Daoy (cell line): ENCODE results near the gene COG2. TPM values are rescaled to one million over a fixed set of nuclear protein-coding genes. Genes with fewer than 3 reads are reported as not detected.
"Not testable (repeated sequence)": the region's sequence is repeated elsewhere in the genome, so short reads cannot be mapped to it uniquely, and the experiment has no call there.

Experiments used
- DNase-seq: peaks from one replicate; pipeline ENCODE4 v3.0.0-alpha.2; 2015; ENCODE audit warnings: low read depth
- total RNA-seq: library from RNA; depleted of rRNA; stranded (reverse); fragments of >200 nt; shearing (Covaris generic); gene quantifications from 2 replicates; pipeline ENCODE4 v1.2.3, GENCODE V29; 2014; rRNA removed

COG2 gene, protein sequence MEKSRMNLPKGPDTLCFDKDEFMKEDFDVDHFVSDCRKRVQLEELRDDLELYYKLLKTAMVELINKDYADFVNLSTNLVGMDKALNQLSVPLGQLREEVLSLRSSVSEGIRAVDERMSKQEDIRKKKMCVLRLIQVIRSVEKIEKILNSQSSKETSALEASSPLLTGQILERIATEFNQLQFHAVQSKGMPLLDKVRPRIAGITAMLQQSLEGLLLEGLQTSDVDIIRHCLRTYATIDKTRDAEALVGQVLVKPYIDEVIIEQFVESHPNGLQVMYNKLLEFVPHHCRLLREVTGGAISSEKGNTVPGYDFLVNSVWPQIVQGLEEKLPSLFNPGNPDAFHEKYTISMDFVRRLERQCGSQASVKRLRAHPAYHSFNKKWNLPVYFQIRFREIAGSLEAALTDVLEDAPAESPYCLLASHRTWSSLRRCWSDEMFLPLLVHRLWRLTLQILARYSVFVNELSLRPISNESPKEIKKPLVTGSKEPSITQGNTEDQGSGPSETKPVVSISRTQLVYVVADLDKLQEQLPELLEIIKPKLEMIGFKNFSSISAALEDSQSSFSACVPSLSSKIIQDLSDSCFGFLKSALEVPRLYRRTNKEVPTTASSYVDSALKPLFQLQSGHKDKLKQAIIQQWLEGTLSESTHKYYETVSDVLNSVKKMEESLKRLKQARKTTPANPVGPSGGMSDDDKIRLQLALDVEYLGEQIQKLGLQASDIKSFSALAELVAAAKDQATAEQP
- 19.8 and 25.9 TPM in 2 replicates for total RNA-seq

DNA sequence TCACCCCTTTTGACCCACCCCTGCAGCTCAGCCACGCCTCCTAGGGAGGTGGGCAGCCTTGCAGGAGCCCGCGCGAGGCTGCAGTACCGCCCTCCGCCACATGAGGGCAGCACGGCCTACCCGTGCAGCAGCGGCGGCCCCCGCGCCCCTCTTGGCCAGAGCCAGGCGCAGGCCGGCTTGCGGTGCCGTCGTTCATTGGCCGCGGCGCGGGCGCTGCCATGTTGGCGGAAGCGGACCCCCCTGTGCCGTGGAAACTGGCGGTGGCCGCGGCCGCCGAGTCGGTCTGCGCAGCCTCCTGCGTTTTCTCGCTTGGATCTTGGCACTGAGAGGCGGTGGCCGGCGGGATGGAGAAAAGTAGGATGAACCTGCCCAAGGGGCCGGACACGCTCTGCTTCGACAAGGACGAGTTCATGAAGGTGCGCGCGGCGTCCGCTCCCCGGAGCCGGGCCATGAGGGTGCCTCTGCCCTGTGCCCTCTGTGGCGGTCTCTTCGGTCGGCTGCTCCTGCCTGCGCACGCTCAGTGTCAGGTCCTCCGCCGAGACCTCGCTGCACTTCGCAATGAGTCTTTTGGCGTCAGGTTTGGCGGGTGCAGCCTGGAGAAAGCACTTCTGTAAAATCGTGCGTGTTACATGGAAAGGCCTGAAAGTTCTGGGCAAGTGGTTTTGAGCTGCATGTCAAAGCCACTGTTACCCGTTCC, at the start of gene COG2:
Gene COG2 (plus strand): TSS at position 219 of the 697 bp plus-strand sequence. CDS start 126 bp downstream, at position 345.
- peak; percentile 97 for DNase-seq

DNA sequence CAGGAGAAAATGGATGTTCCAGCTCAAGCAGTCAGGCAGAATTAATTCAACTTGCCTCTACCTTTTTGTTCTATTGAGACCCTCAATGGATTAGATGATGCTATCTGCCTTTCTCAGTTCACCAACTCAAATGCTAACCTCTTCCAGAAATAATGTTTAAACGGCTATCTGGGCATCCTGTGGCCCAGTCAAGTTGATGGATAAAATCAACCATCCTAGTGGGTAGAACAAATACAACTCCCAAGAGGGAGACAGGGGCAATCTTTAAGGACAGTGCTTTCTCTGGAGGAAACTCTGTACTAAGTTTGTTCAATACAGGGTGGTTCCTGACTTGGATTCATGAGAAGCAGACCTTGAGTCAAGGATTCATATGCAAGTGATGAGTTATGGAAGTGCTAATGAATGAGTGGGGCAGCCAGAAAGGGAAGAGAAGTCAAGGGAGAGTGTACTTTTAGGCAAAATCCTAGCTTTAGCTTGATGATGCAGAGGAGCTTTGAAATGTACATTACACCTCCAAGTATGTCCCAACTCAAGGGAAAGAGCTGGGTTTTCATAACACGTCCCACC, 49.4 kb upstream of the COG2 start:
- no peak for DNase-seq

DNA sequence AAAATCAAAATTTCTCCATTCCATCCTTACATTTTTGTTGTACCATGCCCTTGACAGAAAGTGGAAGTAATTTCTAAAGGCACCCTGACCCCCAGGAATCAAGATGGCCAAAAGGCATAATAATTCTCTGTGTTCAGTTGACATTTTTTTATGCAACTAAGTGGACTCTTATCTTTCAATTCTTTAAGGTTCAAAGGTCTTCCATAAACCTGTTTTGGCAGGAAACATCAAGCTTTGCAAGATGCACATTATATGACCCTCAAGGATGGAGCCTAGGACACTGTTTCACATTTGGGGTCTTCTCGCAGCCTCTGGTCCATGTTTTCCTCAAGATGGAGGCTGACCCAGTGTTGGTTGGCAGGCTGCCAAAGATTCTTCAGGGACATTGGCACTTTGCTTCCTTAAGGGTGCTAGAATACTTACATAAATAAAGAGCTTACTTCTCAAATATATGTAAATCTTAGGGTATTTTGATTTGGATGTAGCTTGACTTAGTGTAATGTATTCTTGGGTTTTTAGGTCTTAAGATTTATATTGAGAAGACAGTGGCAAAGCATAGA, 48.0 kb upstream of the COG2 start:
- no peak for DNase-seq

DNA sequence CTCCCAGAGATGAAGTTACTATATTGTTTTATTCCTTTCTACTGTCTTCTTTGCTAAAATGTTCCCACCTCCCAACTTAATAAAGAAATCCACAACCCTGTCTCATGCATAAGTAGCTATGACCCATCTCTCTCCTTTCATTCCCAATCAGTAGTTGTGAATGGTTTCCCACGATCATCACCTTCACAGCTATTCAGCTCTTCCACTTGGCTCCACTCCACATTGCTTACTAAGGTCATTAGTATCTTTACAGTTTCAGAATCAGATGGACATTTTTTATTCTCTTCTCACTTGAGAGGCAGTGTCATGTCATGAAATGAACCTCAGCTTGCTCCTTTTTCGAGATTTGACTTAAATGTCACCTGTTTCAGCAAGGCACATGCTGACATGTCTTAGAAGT, 47.1 kb upstream of the COG2 start:
- no peak for DNase-seq

DNA sequence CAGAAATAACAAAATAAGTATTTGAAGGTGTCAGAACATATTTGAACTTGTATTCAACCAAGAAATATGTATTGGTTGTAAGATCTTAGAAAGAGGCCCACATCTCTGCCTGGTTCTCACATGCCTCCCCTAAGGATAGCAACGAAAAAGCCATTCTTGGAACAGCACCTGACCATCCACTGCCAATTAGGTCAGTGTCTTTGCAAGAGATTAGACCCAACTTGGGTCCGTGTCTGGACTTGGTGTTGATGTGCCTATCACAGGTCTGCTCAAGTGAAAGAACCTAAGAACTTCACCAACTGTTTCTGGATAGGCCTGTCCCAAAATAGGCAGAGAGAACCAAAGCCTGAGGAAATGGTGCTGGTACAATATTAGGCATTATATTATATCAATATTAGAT, 46.0 kb upstream of the COG2 start:
- no peak for DNase-seq

DNA sequence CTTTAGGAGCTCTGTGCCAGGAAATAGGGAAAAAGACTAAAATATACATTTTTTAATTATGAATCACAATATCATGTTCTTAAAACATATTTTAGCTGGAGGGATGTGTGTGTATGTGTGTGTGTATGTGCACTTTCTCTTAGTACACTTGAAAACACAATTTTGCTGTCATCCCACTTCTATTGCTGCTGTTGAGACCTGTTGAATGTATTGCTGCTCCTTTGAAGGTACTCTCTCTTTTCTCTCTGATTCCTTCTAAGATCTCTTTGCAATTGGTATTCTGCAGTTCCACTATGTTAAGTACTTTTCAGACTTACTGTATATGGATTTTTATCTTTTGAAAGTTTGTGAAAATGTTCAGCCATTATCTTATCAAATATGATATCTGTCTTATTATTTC, 43.5 kb upstream of the COG2 start:
- DNase-seq: no peak

DNA sequence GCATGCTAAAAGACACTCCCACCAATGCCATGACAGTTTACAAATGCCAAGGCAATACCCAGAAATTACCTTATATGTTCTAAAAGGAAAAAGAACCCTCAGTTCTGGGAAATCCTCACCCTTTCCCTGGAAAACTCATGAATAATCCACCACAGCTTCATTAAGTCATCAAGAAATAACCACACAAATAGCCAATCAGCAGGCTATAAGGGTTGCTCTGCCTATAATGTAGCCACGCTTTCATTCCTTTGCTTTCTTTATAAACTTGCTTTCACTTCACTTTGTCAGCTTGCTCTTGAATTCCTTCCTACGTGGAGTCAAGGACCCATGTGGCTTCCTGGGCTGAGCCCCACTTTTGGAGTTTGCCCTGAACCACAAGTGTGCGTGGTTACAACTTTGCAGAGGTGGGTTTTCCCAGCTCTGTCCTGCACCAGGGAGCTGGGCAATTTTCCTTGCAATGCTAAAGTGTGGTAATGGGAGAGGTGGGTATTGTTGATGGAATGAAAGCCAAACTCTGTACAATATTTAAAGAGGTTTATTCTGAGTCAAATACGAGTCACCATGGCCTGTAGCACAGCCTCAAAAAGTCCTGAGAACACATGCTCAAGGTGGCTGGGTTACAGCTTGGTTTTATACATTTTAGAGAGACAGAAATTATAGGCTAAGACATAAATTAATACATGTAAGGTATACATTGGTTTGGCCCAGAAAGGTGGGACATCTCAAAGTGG, 42.2 kb upstream of the COG2 start:
- DNase-seq: no peak

DNA sequence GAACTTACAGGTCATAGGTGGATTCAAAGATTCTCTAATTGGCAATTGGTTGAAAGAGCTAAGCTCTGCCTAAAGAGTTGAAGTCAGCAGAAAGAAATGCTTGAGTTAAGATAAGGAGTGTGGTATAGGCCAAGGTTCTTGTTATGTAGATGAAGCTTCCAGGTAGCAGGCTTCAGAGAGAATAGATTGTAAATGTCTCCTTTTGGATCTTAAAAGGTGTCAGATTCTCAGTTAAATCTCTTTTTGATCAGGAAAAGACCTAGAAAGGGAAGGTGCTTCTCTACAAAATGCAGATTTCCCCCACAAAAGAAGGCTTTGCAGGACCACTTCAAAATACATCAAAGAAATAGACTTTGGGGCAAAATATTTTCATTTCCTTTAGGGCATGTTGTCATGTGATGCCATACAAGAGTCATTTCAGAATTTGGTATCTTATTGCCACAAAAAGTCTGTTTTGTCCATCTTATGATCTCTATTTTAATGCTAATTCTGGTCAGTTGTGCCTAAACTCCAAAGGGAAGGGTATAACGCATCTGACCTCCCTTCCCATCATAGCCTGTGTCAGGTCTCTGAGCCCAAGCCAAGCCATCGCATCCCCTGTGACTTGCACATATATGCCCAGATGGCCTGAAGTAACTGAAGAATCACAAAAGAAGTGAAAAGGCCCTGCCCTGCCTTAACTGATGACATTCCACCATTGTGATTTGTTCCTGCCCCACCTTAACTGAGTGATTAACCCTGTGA, 41.5 kb upstream of the COG2 start:
- DNase-seq: not testable (repeated sequence)

DNA sequence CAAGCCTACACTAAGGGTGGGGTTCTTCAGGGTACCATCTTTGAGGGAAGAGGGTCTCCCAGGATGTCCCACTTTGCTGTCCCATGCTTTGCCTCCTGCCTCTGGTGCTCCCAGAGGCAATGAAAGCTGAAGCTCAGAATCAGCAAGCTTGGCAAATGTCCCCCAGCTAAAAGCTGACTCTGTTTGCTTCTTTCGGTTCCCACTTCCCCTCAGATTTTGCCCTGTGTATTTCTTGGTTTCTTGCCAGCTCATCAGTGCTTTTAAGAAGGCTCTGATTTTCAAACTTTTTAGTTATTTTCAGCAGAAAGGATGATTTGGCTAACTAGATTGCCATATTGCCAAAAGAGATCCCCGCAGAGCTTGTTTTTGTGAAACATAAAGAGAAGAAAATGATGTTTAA, 33.1 kb upstream of the COG2 start:
- no peak for DNase-seq

DNA sequence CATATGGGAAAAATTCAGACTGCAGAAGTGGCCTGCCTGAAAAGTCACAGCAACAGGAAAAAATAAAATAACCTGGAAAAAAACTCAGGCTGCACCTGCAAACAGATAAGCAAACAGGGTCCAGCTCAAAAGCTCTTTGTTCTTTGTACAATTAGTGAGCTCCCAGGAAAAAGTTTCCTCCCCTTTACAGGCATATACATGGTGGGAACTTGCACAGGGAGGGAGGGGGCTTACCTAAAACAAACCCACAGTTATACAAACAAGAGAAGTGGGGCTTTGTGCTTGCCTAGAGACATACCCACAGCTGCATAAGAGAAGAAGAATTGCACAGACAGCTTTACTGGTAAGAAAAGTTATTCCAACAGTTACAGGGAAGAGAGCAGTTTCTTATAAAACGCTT, 31.7 kb upstream of the COG2 start:
- DNase-seq: no peak

DNA sequence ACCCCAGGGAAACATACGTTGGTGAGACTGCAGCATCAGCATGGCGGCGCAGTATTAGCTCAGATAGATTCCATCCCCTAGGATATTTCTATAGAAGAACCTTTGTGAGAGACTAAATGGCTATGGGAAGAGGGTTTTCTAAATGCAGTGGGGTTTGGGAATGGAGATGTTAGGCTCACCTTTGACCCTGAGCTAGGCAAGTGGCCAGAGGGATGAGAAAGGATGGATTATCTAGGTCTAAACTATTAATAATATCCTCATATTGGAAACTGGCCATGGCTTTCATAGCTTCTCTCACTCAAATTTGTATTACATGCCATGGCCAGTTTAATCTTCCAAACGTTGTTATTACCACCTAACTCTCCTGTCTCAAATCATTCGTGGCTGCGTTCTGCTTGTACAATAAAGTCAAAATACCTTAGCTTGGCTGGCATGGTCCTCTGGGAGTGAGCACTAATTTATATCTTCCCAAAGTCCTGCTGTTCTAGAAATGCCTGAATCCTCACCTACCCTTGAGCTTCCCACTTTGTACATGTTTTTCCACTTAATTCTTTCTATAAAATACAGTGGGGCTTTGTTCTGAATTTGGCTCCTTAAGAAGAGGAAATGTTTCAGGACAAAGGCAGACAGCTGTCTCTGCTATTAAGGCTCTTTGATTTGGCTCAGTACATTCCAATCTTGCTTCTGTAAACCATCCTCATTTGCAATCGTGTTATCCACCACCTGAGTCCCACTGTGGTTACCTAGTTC, 31.0 kb upstream of the COG2 start:
- no peak for DNase-seq

DNA sequence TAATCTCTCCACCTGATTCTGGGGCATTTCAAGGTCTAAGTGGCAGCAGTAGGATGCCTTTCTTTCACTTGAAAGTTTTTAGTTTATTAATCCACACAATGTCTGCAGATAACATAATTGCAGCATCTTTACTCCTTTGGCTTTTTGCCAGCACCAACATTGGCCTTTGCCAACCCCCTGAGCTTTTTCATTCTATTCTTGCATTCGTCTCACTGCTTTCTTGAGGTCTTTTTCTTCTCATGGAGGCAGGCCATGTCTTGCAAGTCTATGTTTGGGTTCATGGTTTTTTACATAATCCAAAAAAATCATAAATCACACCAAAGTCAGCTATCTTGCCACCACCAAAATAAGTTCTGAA, 30.4 kb upstream of the COG2 start:
- no peak for DNase-seq

DNA sequence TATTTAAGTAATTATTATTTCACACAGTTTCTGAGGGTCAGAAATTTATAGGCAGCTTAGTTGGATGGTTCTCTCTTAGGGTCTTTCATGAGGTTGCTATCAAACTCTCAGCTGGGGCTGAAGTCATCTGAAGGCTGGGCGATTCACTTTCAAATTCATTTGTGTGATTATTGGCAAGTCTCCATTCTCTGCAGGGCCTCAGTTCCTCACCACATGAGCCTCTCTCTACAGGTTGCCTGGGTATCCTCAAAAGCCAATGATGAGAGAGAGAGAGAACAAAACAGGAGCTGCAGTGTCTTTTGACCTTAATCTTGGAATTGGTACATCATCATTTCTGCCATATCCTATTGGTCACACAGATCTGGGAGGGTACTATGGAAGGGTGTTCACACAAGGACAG, 29.6 kb upstream of the COG2 start:
- no peak for DNase-seq

DNA sequence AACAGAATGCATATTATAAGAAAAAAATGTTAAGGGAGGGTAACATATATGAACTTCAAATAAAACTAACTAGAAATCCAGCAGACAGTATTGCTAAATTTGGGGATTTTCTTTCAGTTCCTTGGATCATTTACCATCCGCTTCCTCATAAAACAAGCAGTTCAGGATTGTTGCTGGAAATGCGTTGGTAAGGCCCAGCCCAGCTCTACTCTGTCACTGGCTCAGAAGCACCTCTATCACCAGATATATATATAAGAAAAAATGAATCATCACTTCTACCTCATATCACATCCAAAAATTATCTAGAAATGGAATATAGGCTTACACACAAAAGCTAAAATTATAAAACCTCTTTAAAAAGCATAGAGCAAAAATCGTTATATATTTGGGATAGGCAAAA, 28.2 kb upstream of the COG2 start:
- no peak for DNase-seq

DNA sequence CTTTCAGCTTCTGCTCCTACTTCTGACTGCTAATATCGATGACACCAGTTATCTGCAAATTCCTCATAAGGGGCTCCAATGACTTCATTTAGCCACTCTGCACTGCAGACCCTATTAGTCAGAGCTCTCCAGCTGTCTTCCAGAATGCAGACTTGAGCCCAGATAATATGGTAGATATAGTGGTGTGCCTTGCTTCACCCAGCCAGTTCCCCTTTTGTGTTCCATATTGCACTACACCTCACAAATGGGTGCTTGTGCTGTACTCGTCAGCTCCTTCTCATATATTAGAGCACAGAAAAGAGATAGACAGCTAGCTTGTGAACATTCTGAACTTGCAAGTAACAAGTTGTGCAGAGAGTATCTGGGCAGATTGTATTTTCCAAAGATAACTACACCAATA, 23.7 kb upstream of the COG2 start:
- DNase-seq: no peak

DNA sequence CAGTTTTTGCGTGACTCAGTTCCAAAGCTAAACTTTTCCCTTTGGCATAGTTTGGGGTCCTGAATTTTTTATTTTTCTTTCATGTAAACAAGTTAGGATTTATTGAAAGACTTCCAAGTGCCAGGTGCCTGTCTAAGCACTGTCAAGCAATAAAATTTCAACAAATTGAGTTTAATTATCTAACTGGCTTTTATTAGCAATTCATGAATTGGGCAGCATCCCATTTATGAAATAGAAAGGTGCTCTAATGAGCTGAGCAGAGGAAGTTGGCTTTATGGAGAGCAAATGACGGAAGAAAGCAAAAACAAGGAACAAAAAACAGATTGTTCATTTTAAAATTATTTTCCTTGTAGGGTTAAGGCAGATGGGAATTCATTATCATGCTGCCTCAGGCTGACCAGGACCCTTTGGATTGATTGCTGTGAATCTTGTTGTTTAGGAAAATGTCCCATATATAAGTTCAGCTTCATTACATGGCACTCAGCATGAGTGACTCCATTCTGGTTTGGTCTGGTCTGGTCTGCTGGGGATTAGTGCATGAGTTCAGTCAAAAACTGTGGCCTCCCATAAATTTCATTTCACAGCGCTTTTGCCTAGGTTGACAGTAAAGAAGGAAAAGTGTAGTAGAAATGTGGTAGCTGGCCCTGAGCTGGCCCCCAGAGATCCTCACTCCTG, 21.5 kb upstream of the COG2 start:
- DNase-seq: no peak

DNA sequence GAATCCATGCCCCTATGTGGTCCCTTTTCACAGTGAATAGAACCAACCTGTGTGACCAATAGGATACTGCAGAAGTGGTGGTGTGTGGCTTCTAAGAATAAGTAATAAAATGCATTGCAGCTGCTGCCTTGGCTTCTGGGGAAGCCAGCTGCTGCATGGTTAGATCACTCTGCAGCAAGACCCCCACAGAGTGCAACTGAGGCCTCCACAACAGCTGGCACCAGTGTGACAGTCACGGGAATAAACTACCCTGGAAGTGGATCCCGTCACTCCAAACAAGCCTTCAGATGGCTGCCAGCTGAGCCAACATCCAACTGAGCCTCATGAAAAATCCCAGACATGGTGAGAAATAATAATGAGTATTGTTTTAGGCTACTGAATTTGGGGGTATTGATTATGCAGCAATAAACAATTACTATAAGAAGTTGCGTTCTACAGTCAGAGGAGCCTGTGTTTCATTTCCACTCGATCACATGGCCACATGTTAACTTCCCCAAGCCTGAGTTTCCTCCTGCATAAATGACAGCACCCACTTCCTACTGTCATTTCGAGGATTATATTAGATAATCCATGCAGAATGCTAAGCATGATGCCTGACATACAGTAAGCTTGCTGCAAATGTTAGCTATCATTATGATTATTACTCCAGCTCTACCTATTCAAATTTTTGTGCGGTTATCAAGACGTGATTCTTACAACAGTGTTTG, 20.8 kb upstream of the COG2 start:
- no peak for DNase-seq

DNA sequence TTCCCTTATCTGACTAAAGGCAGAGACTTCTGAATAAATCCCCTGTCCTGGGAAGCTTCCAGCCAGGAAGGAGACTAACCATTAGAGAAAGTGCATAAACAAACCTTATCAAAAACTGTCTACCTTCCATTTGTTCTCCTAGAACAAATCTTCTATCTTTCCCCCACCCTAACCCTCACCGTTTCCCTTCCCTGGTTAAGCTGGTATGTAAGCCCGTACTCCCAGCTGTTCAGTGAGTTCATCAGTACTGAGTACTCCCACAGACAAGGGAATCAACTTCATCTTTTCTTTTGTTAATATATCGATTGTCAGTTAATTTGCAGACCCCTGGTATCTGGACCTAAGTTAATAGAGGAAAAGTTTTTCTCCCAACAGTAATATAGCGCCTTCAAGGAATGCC, 20.1 kb upstream of the COG2 start:
- DNase-seq: no peak
